ENCODE data around the gene TUSC2.

The TUSC2 gene

GRCh38 chr3:50299929-50300680 lies 27.9 kb downstream of the TUSC2 start:
- Histone ChIP-seq H3K27ac (peak overlapping the region; percentile 10; the same call in 1 of the 2 replicates), H2AFZ (ENCODE audit: low read depth) (peak overlapping the region; percentile 42; the same call in 1 of the 2 replicates), H3K4me2 (peak overlapping the region; percentile 58), H3K27me3 (ENCODE audit: insufficient read depth, low read depth) (no peaks in the 10 kb centered on the region), H3K4me1 (ENCODE audit: low read depth, poor library complexity, severe bottlenecking) (peaks cover 15% of the 10 kb centered on the region), H4K20me1 (ENCODE audit: insufficient read depth) (no peaks in the 10 kb centered on the region), H3K9ac (peak overlapping the region; percentile 51; the same call in 1 of the 2 replicates), H3K36me3 (ENCODE audit: insufficient read depth) (no peaks in the 10 kb centered on the region), H3K4me3 (IDR thresholded peaks at IDR 0.05; ENCODE audit: insufficient read depth, low read depth, low read length) (no peak overlapping the region), H3K79me2 (ENCODE audit: insufficient read depth, low read depth) (no peaks in the 10 kb centered on the region)
- TF ChIP-seq CTCF (conservative IDR thresholded peaks at IDR 0.05; ENCODE audit: low read depth, low read length): no peak

DNA sequence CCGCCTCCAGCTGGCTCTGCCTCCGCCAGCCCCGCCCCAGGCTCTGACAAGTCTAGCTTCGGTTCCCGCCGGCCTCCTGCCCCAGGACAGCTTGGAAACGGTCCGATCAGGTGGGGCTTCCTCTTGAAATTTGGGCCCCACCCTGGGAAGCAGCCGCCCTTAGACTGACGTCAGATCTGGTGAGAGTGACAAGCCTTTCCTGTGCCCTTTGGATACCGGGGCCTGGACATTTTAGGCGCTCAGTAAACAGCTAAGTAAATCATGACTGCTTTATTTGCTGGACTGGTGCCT lies 28.4 kb downstream of the TUSC2 start:
- H3K9ac ChIP-seq: peak overlapping the region; percentile 51; the same call in 1 of the 2 replicates
- H3K4me2 ChIP-seq: peak overlapping the region; percentile 58
- H3K4me3 ChIP-seq (IDR thresholded peaks at IDR 0.05; ENCODE audit: insufficient read depth, low read depth, low read length): no peak overlapping the region
- H3K4me1 ChIP-seq (ENCODE audit: low read depth, poor library complexity, severe bottlenecking): peaks cover 15% of the 10 kb centered on the region
- peak overlapping the region; percentile 42; the same call in 1 of the 2 replicates for H2AFZ ChIP-seq (ENCODE audit: low read depth)
- TF ChIP-seq CTCF (conservative IDR thresholded peaks at IDR 0.05; ENCODE audit: low read depth, low read length): no peak
- no peaks in the 10 kb centered on the region for H3K36me3 ChIP-seq (ENCODE audit: insufficient read depth)
- no peaks in the 10 kb centered on the region for H3K27me3 ChIP-seq (ENCODE audit: insufficient read depth, low read depth)
- peak overlapping the region; percentile 10; the same call in 1 of the 2 replicates for H3K27ac ChIP-seq
- no peaks in the 10 kb centered on the region for H4K20me1 ChIP-seq (ENCODE audit: insufficient read depth)
- no peaks in the 10 kb centered on the region for H3K79me2 ChIP-seq (ENCODE audit: insufficient read depth, low read depth)

- no peaks in the 10 kb centered on the region for H3K27me3 ChIP-seq (ENCODE audit: insufficient read depth, low read depth)
- H2AFZ ChIP-seq (ENCODE audit: low read depth): peak within 1 kb of the TSS; percentile 59; the same call in 1 of the 2 replicates
- H3K4me3 ChIP-seq (IDR thresholded peaks at IDR 0.05; ENCODE audit: insufficient read depth, low read depth, low read length): peak within 1 kb of the TSS; percentile 64
- H3K79me2 ChIP-seq (ENCODE audit: insufficient read depth, low read depth): no peaks in the 10 kb centered on the region
- no peaks in the 10 kb centered on the region for H4K20me1 ChIP-seq (ENCODE audit: insufficient read depth)
- H3K4me2 ChIP-seq: peak within 1 kb of the TSS; percentile 58
- peak; percentile 34 for TF ChIP-seq CTCF (conservative IDR thresholded peaks at IDR 0.05; ENCODE audit: low read depth, low read length)
- H3K4me1 ChIP-seq (ENCODE audit: low read depth, poor library complexity, severe bottlenecking): peaks cover 15% of the 10 kb centered on the region
- peak within 1 kb of the TSS; percentile 51; the same call in 1 of the 2 replicates for H3K9ac ChIP-seq
- no peaks in the 10 kb centered on the region for H3K36me3 ChIP-seq (ENCODE audit: insufficient read depth)
- H3K27ac ChIP-seq: peak within 1 kb of the TSS; percentile 34
These were observed 29.0 kb downstream of the TUSC2 start, which contains the start of the genes HYAL3 and NAA80 for GRCh38 chr3:50298836-50299637. TSS of gene HYAL3 (minus strand) at chr3:50299405. CDS start at chr3:50295602, 3,803 bp downstream. TSS of gene NAA80 (minus strand) at chr3:50299405. CDS start at chr3:50297463, 1,942 bp downstream.

GRCh38 chr3:50297896-50298725 lies 29.9 kb downstream of the TUSC2 start:
- no peak overlapping the region for H3K9ac ChIP-seq
- H3K4me2 ChIP-seq: peak overlapping the region; percentile 51; the same call in 1 of the 2 replicates
- TF ChIP-seq CTCF (conservative IDR thresholded peaks at IDR 0.05; ENCODE audit: low read depth, low read length): no peak
- no peaks in the 10 kb centered on the region for H3K27me3 ChIP-seq (ENCODE audit: insufficient read depth, low read depth)
- no peaks in the 10 kb centered on the region for H4K20me1 ChIP-seq (ENCODE audit: insufficient read depth)
- H3K27ac ChIP-seq: no peak overlapping the region
- no peaks in the 10 kb centered on the region for H3K36me3 ChIP-seq (ENCODE audit: insufficient read depth)
- H3K4me3 ChIP-seq (IDR thresholded peaks at IDR 0.05; ENCODE audit: insufficient read depth, low read depth, low read length): peak overlapping the region; percentile 64
- no peak overlapping the region for H2AFZ ChIP-seq (ENCODE audit: low read depth)
- no peaks in the 10 kb centered on the region for H3K79me2 ChIP-seq (ENCODE audit: insufficient read depth, low read depth)
- peaks cover 17% of the 10 kb centered on the region for H3K4me1 ChIP-seq (ENCODE audit: low read depth, poor library complexity, severe bottlenecking)
